Parathyroid adenoma (tissue), 2 donors: ENCODE measurements around the gene RELN.

ENCODE experiments used
- H2AFZ ChIP-seq: fragments of 300-600 bp; sonication (generic); one replicate; pipeline ENCODE4 v1.7.0; 2017; ENCODE audit warnings: antibody characterized with exemption, mild to moderate bottlenecking
- H3K27ac ChIP-seq: fragments of 300-600 bp; sonication (generic); one replicate; pipeline ENCODE4 v1.7.0; 2017
- H3K27me3 ChIP-seq: fragments of 300-600 bp; sonication (generic); one replicate; pipeline ENCODE4 v1.7.0; 2017; ENCODE audit warnings: low read length; ENCODE audit not compliant: control insufficient read depth, insufficient read depth
- H3K36me3 ChIP-seq: fragments of 300-600 bp; sonication (generic); one replicate; pipeline ENCODE4 v1.7.0; 2017; ENCODE audit warnings: low read length; ENCODE audit not compliant: control insufficient read depth, insufficient read depth
- H3K4me1 ChIP-seq: fragments of 300-600 bp; sonication (generic); one replicate; pipeline ENCODE4 v1.7.0; 2017; ENCODE audit warnings: control low read depth
- H3K4me2 ChIP-seq: fragments of 300-600 bp; sonication (generic); one replicate; pipeline ENCODE4 v1.7.0; 2017; ENCODE audit warnings: low read length
- H3K4me3 ChIP-seq: fragments of 300-600 bp; sonication (generic); one replicate; pipeline ENCODE4 v1.7.0; 2017; ENCODE audit warnings: low read depth, low read length
- H3K79me2 ChIP-seq: fragments of 300-600 bp; sonication (generic); one replicate; pipeline ENCODE4 v1.7.0; 2017; ENCODE audit warnings: control low read depth
- H3K9ac ChIP-seq: fragments of 300-600 bp; sonication (generic); one replicate; pipeline ENCODE4 v1.7.0; 2017; ENCODE audit warnings: mild to moderate bottlenecking
- H3K9me3 ChIP-seq: fragments of 300-600 bp; sonication (generic); one replicate; pipeline ENCODE4 v1.7.0; 2017; ENCODE audit warnings: low read length; ENCODE audit not compliant: control insufficient read depth
- TF ChIP-seq, protein P1 (sequence below): fragments of 300-600 bp; sonication (generic); IDR thresholded peaks from one replicate; pipeline ENCODE4 v1.7.0; 2017; ENCODE audit warnings: antibody characterized with exemption, mild to moderate bottlenecking
- donor health status: primary hyperparathyroidism.

The RELN gene

DNA sequence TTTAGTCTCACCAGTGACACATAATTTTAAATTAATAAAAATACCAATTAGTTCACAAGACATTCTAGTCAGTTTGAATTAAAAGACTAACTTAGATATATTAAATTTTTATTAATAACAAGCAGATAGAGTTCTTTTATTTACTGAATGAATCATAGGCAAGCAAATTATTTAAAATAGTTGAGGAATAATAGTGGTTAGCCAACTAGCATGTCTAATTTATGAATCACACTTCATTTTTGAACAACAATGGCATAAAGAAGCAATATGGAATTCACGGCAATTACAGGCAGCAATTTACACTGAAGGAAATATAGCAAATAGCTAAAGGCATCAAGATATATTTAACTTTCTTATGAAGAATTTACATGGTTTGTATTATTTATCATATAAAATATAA lies 356.5 kb downstream of the RELN start:
- no peak overlapping the region for H3K27ac ChIP-seq
- no peaks in the 10 kb centered on the region for H3K9me3 ChIP-seq

DNA sequence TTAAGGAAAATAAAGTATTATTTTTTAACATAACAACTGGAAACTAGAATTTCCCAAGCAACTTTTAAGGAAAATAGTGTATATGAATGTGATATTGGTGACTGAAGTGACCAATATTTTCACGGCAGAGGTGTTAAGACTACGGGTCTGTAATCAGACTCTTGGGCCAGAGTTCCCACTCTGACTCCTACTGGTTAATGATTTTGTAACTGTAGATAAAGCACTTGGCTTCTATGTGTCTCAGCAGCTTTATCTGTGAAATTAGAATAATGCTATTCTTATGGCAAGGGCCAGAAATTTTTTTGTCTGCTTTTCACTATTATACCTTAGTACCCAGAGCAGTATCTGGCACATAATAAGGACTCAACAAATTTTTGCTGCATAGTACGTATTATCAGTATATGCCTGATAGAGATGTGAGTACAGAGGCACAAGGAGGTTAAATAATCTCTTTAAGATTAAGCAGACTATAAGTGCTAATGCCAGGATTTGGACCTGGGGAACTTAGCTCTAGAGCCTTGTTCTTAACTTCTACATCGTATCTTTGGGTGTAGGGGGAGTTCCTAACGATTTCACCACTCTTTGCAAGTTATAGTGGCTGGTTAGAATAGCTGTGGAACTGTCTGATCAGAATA lies 357.3 kb downstream of the RELN start:
- Histone ChIP-seq H3K79me2 (no peaks in the 10 kb centered on the region), H3K4me3 (no peak overlapping the region), H3K27ac (no peak overlapping the region), H3K9ac (no peak overlapping the region), H3K27me3 (no peaks in the 10 kb centered on the region), H3K4me1 (no peaks in the 10 kb centered on the region), H3K9me3 (no peaks in the 10 kb centered on the region), H3K36me3 (no peaks in the 10 kb centered on the region), H2AFZ (no peak overlapping the region), H3K4me2 (no peak overlapping the region)
- TF ChIP-seq, protein P1, sequence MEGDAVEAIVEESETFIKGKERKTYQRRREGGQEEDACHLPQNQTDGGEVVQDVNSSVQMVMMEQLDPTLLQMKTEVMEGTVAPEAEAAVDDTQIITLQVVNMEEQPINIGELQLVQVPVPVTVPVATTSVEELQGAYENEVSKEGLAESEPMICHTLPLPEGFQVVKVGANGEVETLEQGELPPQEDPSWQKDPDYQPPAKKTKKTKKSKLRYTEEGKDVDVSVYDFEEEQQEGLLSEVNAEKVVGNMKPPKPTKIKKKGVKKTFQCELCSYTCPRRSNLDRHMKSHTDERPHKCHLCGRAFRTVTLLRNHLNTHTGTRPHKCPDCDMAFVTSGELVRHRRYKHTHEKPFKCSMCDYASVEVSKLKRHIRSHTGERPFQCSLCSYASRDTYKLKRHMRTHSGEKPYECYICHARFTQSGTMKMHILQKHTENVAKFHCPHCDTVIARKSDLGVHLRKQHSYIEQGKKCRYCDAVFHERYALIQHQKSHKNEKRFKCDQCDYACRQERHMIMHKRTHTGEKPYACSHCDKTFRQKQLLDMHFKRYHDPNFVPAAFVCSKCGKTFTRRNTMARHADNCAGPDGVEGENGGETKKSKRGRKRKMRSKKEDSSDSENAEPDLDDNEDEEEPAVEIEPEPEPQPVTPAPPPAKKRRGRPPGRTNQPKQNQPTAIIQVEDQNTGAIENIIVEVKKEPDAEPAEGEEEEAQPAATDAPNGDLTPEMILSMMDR, result no peak

More for the DNA sequence above, 356.5 kb downstream of the RELN start:
- no peak overlapping the region for H3K4me2 ChIP-seq
- H3K79me2 ChIP-seq, result no peaks in the 10 kb centered on the region
- no peaks in the 10 kb centered on the region for H3K4me1 ChIP-seq
- H2AFZ ChIP-seq, result no peak overlapping the region
- H3K27me3 ChIP-seq, result no peaks in the 10 kb centered on the region
- H3K9ac ChIP-seq, result no peak overlapping the region
- TF ChIP-seq, protein P1, result no peak
- H3K36me3 ChIP-seq, result no peaks in the 10 kb centered on the region
- H3K4me3 ChIP-seq, result no peak overlapping the region

DNA sequence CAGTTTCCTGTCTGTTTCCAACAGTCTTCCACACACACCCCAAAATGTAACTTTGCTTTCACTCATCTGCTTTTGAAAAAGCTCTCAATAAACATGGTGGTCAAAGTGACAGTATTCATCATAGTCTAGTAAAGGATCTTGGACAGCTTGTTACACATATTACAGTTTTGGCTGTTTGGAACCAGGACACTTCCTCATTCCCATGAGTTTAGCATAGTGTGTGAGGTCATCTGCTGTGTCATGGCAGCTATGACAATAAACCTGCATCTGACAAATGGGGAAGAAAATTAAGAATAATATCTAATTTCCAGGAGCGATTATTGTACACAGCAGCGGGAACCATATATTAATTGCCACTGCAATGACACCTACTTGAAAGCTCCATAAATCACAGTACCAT lies 359.1 kb downstream of the RELN start:
- H2AFZ ChIP-seq, result no peak overlapping the region
- no peaks in the 10 kb centered on the region for H3K4me1 ChIP-seq
- no peak overlapping the region for H3K9ac ChIP-seq
- H3K79me2 ChIP-seq, result no peaks in the 10 kb centered on the region
- TF ChIP-seq, protein P1, result no peak
- H3K27me3 ChIP-seq, result no peaks in the 10 kb centered on the region
- no peak overlapping the region for H3K4me3 ChIP-seq
- no peaks in the 10 kb centered on the region for H3K36me3 ChIP-seq
- H3K27ac ChIP-seq, result no peak overlapping the region
- H3K9me3 ChIP-seq, result no peaks in the 10 kb centered on the region
- H3K4me2 ChIP-seq, result no peak overlapping the region

DNA sequence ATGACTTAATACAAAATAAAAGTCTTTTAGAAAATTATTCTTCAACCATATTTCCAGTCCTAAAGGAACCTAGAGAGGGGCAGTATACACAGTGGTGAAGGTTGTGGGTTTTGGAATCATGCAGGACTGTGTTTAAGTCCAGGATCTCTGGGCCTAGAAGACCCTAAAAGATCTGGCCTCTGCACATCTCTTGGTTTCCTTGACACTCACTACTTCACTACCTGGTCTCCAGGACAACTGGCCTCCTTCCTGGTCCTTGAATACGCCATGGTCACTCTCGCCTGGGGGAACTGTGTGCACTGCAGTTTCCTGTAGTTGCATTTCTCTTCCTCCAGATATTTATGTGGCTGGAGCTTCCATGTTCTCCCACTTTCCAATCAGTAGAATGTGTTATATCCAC lies 360.7 kb downstream of the RELN start:
- H3K4me2 ChIP-seq, result no peak overlapping the region
- H3K79me2 ChIP-seq, result no peaks in the 10 kb centered on the region
- no peaks in the 10 kb centered on the region for H3K27me3 ChIP-seq
- no peaks in the 10 kb centered on the region for H3K9me3 ChIP-seq
- H3K4me3 ChIP-seq, result no peak overlapping the region
- H3K4me1 ChIP-seq, result no peaks in the 10 kb centered on the region
- TF ChIP-seq, protein P1, result no peak
- H3K36me3 ChIP-seq, result no peaks in the 10 kb centered on the region
- no peak overlapping the region for H3K9ac ChIP-seq
- H2AFZ ChIP-seq, result no peak overlapping the region
- H3K27ac ChIP-seq, result no peak overlapping the region

DNA sequence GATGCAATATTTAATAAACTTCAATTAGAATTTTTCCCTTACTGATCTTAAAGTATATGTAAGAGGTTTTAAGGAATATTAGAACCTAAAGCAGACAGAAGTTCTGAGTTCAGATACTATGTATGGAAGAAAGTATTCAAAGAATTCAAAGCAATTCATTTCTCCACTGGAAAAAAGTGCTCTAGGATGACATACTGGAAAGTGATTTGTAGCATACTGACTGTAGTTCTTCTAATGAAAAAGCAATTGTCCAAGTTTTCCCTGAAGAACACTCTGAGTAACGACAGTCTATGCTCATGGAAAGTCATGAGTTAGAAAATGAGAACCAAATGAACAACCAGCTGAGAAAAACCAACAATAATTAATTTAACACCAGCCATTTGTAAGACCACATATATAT lies 362.7 kb downstream of the RELN start:
- Histone ChIP-seq H3K79me2 (no peaks in the 10 kb centered on the region), H3K27me3 (no peaks in the 10 kb centered on the region), H3K9me3 (no peaks in the 10 kb centered on the region), H3K9ac (no peak overlapping the region), H3K4me2 (no peak overlapping the region), H3K36me3 (no peaks in the 10 kb centered on the region), H3K27ac (no peak overlapping the region), H3K4me1 (no peaks in the 10 kb centered on the region), H3K4me3 (no peak overlapping the region), H2AFZ (no peak overlapping the region)
- TF ChIP-seq, protein P1, result no peak
